Lung (tissue), 12 donors: ENCODE results near the gene S1PR5. TPM values are rescaled to one million over a fixed set of nuclear protein-coding genes. Genes with fewer than 3 reads are reported as not detected.

Experiments
- ATAC-seq: fragments of 200-7000 bp; cut with Tn5 transposase; one replicate; pipeline ENCODE4 v1.9.1; 2020; ENCODE audit warnings: moderate number of reproducible peaks; ENCODE audit not compliant: insufficient read depth, low FRiP score
- DNase-seq, 3 donors: peaks; one replicate each; pipeline ENCODE4 v3.0.0-alpha.2; 2013 to 2017
- H3K27ac ChIP-seq, 2 donors: one replicate each; pipeline ENCODE4 v1.5.1; 2013; ENCODE audit warnings: mild to moderate bottlenecking in 2 of 2, moderate library complexity in 2 of 2, control low read depth in 1 of 2, inconsistent platforms in 1 of 2, low read depth in 1 of 2, low read length in 1 of 2
- H3K27me3 ChIP-seq, 3 donors: one replicate each; pipeline ENCODE4 v1.5.1; 2013; ENCODE audit warnings: low read length in 2 of 3; ENCODE audit not compliant: control insufficient read depth in 3 of 3, insufficient read depth in 3 of 3
- H3K36me3 ChIP-seq, 4 donors: one replicate each; pipeline ENCODE4 v1.5.1; 2013; ENCODE audit warnings: low read length in 4 of 4, mild to moderate bottlenecking in 1 of 4, moderate library complexity in 1 of 4; ENCODE audit not compliant: control insufficient read depth in 4 of 4, insufficient read depth in 4 of 4
- H3K4me1 ChIP-seq, 5 donors: one replicate each; pipeline ENCODE4 v1.5.1; 2013; ENCODE audit warnings: low read length in 5 of 5, mild to moderate bottlenecking in 2 of 5, moderate library complexity in 1 of 5; ENCODE audit not compliant: control insufficient read depth in 5 of 5, insufficient read depth in 5 of 5
- H3K4me3 ChIP-seq: one replicate; pipeline ENCODE4 v1.5.1; 2013; ENCODE audit warnings: mild to moderate bottlenecking, control low read depth, moderate library complexity
- H3K9ac ChIP-seq, 2 donors: one replicate each; pipeline ENCODE4 v1.5.1; 2013; ENCODE audit warnings: low read length in 2 of 2, control low read depth in 1 of 2; ENCODE audit not compliant: insufficient read depth in 1 of 2
- H3K9me3 ChIP-seq, 4 donors: one replicate each; pipeline ENCODE4 v1.5.1; 2013; ENCODE audit warnings: low read length in 3 of 4, mild to moderate bottlenecking in 1 of 4, moderate library complexity in 1 of 4; ENCODE audit not compliant: control insufficient read depth in 4 of 4, insufficient read depth in 3 of 4
- WGBS, 2 donors: extraction: QIAGEN DNeasy Blood & Tissue Kit; methylation state at CpG; one replicate each; pipeline ENCODE4 v1.1.7; 2013; 5-methylcytosine and 5-hydroxymethylcytosine counted together
- polyA plus RNA-seq, 2 donors: library from polyadenylated mRNA; stranded (reverse); fragments of 200-250 nt; gene quantifications; one replicate each; pipeline ENCODE4 v1.2.1, GENCODE V29; 2013
- total RNA-seq, 2 donors: library from RNA; depleted of rRNA in 1 of 2; stranded (reverse); fragments of >200 nt in 1 of 2; gene quantifications; one replicate each; pipeline ENCODE4 v1.2.1, GENCODE V29; 2014 to 2021
- TF ChIP-seq, protein P1 (sequence below): IDR thresholded peaks from 2 replicates; pipeline ENCODE4 v1.5.1; 2012; ENCODE audit warnings: mild to moderate bottlenecking; ENCODE audit errors: control extremely low read depth, extremely low read depth
- donor health status: control.
- donor health status: control.
- donor health status: Bipolar disorder and iron deficiency.
- donor health status: healthy.
- donor health status: DM: yes; HTN: yes; CAD: no.

The S1PR5 gene
- total and polyA plus RNA-seq, 4 donors = 0.26 to 1.4 (median 0.89) TPM

DNA sequence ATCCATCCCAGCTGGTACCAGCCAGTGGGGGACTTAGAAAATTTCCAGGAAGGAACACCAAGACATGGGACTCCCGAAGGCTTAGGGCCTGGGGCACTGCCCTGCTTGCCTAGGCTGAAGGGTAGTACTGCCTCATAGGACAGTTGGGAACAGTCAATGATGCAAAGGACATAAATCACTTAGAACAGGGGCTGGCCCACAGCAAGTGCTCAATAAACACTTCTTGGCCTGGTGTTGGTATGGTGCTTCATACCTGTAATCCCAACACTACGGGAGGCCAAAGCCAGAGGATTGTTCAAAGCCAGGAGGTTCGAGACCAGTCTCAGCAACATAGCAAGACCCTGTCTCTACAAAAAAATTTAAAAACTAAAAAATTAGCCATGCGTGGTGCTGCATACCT lies 19.9 kb downstream of the S1PR5 start:
- ATAC-seq (no peak), DNase-seq (no peak)
- WGBS, 2 donors = 93 to 98% methylated on average over 4 of the region's 4 CpGs
- Histone ChIP-seq H3K36me3 (peaks cover 3 to 32% (median 18%) of the 10 kb centered on the region in 4 donors), H3K4me1 (peaks cover 0 to 15% (median 0%) of the 10 kb centered on the region in 5 donors), H3K9ac (no peak overlapping the region), H3K4me3 (no peak overlapping the region), H3K27me3 (no peaks in the 10 kb centered on the region), H3K9me3 (no peaks in the 10 kb centered on the region), H3K27ac (no peak overlapping the region)
- TF ChIP-seq, protein P1, sequence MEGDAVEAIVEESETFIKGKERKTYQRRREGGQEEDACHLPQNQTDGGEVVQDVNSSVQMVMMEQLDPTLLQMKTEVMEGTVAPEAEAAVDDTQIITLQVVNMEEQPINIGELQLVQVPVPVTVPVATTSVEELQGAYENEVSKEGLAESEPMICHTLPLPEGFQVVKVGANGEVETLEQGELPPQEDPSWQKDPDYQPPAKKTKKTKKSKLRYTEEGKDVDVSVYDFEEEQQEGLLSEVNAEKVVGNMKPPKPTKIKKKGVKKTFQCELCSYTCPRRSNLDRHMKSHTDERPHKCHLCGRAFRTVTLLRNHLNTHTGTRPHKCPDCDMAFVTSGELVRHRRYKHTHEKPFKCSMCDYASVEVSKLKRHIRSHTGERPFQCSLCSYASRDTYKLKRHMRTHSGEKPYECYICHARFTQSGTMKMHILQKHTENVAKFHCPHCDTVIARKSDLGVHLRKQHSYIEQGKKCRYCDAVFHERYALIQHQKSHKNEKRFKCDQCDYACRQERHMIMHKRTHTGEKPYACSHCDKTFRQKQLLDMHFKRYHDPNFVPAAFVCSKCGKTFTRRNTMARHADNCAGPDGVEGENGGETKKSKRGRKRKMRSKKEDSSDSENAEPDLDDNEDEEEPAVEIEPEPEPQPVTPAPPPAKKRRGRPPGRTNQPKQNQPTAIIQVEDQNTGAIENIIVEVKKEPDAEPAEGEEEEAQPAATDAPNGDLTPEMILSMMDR = no peak

DNA sequence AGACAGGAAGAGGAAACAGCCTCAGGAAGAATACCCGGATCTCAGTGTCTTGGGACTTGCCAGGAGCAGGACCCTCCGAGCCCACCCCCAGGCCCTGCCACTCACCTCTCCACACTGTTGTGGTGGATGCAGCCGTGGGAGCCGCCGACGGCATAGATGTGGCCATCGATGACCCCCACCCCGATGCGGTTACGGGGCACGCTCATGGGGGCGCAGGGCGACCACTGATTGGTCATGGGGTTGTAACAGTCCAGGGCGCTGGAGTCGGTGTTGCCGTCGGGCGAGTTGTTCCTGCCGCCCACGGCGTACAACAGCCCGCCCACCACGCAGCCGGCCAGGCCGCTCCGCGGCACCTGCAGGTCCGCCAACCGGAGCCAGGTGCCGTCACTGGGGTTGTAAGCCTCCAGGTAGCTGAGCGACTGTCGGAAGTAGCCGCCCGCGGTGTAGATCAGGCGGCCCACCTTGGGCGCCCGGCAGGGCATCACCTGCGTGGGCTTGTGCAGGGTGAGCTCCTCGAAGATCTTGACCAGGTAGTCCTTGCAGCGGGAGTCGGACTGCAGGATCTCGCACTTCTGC lies 25.7 kb downstream of the S1PR5 start:
- Histone ChIP-seq H3K4me1 (no peaks in the 10 kb centered on the region), H3K9ac (no peak overlapping the region), H3K27me3 (no peaks in the 10 kb centered on the region), H3K9me3 (peaks cover 0 to 3% (median 0%) of the 10 kb centered on the region in 4 donors), H3K27ac (no peak overlapping the region), H3K4me3 (no peak overlapping the region), H3K36me3 (peaks cover 16 to 56% (median 34%) of the 10 kb centered on the region in 4 donors)
- no peak for ATAC-seq
- no peak for DNase-seq
- WGBS, 2 donors = 96 to 97% methylated on average over 43 of the region's 43 CpGs
- TF ChIP-seq, protein P1 = no peak

DNA sequence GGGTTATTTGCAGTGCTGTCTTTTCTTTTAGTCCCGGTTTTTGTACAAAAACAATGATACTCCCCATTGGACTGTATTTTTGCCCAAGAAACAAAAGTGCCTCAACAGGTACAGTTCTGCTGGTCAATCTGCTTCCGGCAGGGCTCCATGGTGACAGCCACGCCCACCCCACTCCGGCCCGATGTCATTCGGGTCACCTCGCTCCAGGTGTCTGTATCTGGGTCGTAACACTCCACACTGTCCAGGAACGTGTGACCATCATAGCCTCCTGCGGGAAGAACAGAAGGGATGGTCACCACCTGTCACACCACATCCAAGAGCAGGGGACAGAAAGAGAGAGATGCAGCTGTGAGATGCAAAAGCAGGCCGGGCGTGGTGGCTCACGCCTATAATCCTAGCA lies 30.7 kb downstream of the S1PR5 start:
- H3K27me3 ChIP-seq = no peaks in the 10 kb centered on the region
- H3K9me3 ChIP-seq = peaks cover 0 to 3% (median 0%) of the 10 kb centered on the region in 4 donors
- no peaks in the 10 kb centered on the region for H3K4me1 ChIP-seq
- H3K9ac ChIP-seq = no peak overlapping the region
- TF ChIP-seq, protein P1 = no peak
- peaks cover 22 to 42% (median 23%) of the 10 kb centered on the region in 4 donors for H3K36me3 ChIP-seq
- no peak overlapping the region for H3K27ac ChIP-seq
- DNase-seq (no peak), ATAC-seq (no peak)
- H3K4me3 ChIP-seq = no peak overlapping the region
- 91 to 96% methylated on average over 13 of the region's 13 CpGs for WGBS, 2 donors
